Fibroblast of lung (primary cell): Measurements from ENCODE around the gene CDH4.

Source experiments
- CTCF ChIP-seq, 2 donors: IDR thresholded peaks in 1 of 2; conservative IDR thresholded peaks in 1 of 2; 1 replicate in 1 of 2; 2 replicates in 1 of 2; pipeline ENCODE4 v1.5.1; 2011 to 2012; ENCODE audit warnings: low read length in 2 of 2, control low read depth in 1 of 2, inconsistent platforms in 1 of 2, low read depth in 1 of 2, mild to moderate bottlenecking in 1 of 2
- EZH2 ChIP-seq: IDR thresholded peaks from 2 replicates; pipeline ENCODE4 v1.5.1; 2012; ENCODE audit warnings: low read length, control low read depth, mild to moderate bottlenecking; ENCODE audit errors: missing control alignments

GRCh38 chr20:61935926-61936700 is 684.1 kb downstream of the CDH4 start:
- TF ChIP-seq CTCF (conservative IDR thresholded peaks at IDR 0.05 in 1 of 2, IDR thresholded peaks at IDR 0.05 in 1 of 2; ENCODE audit: low read depth in 1 of 2, low read length in 2 of 2) (no peak), EZH2 (no peak)
